Measurements from ENCODE around the gene KCTD19.
A peak's percentile ranks its signal among the peaks of the same experiment; 100 is the strongest.

Gene KCTD19

DNA sequence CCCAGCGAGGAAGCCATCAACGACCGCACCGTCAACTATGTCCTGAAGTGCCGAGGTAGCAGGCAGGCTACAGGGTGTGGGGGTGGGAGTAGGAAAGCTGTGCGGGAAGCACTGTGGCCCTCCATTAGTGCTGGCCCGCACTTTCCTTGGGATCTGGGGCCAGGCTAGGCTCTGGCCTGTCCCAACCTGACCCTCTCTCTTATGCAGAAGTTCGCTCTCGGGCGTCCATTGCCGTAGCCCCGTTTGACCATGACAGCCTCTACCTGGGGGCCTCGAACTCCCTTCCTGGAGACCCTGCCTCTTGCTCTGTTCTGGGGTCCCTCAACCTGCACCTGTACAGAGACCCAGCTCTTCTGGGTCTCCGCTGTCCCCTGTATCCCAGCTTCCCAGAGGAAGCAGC lies 38.6 kb downstream of the KCTD19 start:
- ChIA-PET CTCF (interaction anchor here (1.2 to 5.8 kb wide), 5 partner anchors 9 to 157 kb away, joined by 3 to 46 read pairs (median 4); no protein-coding TSS in a partner anchor), POLR2A (no interaction called here)
- no peak overlapping the region for H3K4me3 ChIP-seq (ENCODE audit: low read depth, low read length)
- TF ChIP-seq, protein P1, sequence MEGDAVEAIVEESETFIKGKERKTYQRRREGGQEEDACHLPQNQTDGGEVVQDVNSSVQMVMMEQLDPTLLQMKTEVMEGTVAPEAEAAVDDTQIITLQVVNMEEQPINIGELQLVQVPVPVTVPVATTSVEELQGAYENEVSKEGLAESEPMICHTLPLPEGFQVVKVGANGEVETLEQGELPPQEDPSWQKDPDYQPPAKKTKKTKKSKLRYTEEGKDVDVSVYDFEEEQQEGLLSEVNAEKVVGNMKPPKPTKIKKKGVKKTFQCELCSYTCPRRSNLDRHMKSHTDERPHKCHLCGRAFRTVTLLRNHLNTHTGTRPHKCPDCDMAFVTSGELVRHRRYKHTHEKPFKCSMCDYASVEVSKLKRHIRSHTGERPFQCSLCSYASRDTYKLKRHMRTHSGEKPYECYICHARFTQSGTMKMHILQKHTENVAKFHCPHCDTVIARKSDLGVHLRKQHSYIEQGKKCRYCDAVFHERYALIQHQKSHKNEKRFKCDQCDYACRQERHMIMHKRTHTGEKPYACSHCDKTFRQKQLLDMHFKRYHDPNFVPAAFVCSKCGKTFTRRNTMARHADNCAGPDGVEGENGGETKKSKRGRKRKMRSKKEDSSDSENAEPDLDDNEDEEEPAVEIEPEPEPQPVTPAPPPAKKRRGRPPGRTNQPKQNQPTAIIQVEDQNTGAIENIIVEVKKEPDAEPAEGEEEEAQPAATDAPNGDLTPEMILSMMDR (IDR thresholded peaks at IDR 0.05; ENCODE audit: insufficient read depth, low read length, missing control alignments): no peak
- DNase-seq (ENCODE audit: low read depth, low spot score): no peak

DNA sequence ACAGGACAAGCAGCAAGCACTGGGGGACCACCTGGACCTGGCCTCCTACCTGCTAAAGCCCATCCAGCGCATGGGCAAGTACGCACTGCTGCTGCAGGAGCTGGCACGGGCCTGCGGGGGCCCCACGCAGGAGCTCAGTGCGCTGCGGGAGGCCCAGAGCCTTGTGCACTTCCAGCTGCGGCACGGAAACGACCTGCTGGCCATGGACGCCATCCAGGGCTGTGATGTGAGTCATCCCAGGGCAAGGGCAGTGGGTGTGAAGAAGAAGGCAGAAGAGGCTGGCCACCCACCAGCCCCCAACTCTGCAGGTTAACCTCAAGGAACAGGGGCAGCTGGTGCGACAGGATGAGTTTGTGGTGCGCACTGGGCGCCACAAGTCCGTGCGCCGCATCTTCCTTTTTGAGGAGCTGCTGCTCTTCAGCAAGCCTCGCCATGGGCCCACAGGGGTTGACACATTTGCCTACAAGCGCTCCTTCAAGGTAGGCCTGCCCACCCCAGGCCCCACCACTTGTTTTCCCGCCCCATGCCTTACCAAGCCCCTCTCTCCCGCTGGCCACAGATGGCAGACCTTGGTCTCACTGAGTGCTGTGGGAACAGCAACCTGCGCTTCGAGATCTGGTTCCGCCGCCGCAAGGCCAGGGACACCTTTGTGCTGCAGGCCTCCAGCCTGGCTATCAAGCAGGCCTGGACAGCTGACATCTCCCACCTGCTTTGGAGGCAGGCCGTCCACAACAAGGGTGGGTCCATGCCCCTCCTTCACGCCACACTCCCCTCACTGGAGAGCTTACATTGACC lies 39.9 kb downstream of the KCTD19 start:
- no peak overlapping the region for H3K4me3 ChIP-seq (ENCODE audit: low read depth, low read length)
- CTCF ChIA-PET: interaction anchor here (1.1 to 5.8 kb wide), 6 partner anchors 9 to 179 kb away, joined by 3 to 46 read pairs (median 4); no protein-coding TSS in a partner anchor
- TF ChIP-seq, protein P1 (IDR thresholded peaks at IDR 0.05; ENCODE audit: insufficient read depth, low read length, missing control alignments): no peak
- POLR2A ChIA-PET: interaction anchor here (0.6 kb wide), 1 partner anchor 68 kb away, joined by 3 read pairs; no protein-coding TSS in a partner anchor
- DNase-seq (ENCODE audit: low read depth, low spot score): no peak

DNA sequence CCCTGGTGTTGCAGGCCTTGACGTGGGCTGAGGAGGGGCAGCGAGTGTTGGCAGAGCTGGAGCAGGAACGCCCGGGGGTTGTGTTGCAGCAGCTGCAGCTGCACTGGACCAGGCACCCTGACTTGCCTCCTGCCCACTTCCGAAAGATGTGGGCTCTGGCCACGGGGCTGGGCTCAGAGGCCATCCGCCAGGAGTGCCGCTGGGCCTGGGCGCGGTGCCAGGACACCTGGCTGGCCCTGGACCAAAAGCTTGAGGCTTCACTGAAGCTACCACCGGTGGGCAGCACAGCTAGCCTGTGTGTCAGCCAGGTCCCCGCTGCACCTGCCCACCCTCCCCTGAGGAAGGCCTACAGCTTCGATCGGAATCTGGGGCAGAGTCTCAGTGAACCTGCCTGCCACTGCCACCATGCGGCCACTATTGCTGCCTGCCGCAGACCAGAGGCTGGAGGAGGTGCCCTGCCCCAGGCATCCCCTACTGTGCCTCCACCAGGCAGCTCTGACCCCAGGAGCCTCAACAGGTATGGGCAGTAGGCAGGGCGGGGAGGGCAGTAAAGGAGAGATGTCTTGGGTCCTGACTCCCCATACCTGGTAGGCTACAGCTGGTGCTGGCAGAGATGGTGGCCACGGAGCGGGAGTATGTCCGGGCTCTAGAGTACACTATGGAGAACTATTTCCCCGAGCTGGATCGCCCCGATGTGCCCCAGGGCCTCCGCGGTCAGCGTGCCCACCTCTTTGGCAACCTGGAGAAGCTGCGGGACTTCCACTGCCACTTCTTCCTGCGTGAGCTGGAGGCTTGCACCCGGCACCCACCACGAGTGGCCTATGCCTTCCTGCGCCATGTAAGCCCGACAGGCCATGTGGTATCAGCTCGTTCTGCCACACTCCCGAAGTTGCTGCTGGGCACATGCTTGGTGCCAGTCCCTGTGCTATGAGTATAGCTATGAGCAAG lies 41.6 kb downstream of the KCTD19 start:
- no peak overlapping the region for H3K4me3 ChIP-seq (ENCODE audit: low read depth, low read length)
- ChIA-PET CTCF (interaction anchor here (0.9 to 5.8 kb wide), 15 partner anchors 10 to 300 kb away, joined by 3 to 46 read pairs (median 3); no protein-coding TSS in a partner anchor), POLR2A (interaction anchor here (0.9 kb wide), 1 partner anchor 26 kb away, joined by 3 read pairs; no protein-coding TSS in a partner anchor)
- TF ChIP-seq, protein P1 (IDR thresholded peaks at IDR 0.05; ENCODE audit: insufficient read depth, low read length, missing control alignments): peak; percentile 60
- DNase-seq (ENCODE audit: low read depth, low spot score): no peak

DNA sequence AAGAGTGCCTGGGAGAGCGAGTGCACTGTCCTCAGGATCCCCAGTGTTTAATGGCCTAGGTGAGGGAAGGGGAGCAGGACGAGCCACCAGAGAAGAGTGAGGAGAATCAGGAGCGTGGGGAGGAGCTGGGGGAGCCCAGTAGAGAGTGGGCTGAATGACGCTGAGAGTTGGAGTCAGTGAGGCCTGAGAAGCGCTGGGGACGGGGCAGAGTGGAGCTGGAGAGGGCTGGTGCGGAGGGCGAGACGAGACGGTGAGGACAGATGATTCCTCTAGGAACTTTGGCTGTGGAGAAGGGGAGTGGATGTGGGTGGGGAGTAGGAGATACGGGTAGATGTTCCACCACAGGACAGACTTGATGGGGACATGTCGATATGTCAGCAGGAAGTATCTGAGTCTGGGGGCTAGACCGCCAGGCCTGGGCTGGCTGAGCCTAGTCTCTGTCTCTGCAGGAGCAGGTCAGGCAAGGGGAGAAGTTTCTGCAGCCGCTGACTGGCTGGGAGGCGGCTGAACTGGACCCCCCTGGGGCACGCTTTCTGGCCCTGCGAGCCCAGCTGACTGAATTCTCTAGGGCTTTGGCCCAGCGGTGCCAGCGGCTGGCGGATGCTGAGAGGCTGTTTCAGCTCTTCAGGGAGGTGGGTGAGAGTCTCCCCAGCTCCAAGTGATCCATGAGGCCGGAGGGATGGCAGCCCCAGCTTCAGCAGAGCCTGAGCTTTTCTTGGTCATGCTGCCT lies 42.5 kb downstream of the KCTD19 start:
- ChIA-PET POLR2A (interaction anchor here (1.0 kb wide), 1 partner anchor 40 kb away, joined by 3 read pairs; no protein-coding TSS in a partner anchor), CTCF (interaction anchor here (1.1 to 5.8 kb wide), 7 partner anchors 11 to 148 kb away, joined by 3 to 46 read pairs (median 8); no protein-coding TSS in a partner anchor)
- H3K4me3 ChIP-seq (ENCODE audit: low read depth, low read length): no peak overlapping the region
- no peak for DNase-seq (ENCODE audit: low read depth, low spot score)
- TF ChIP-seq, protein P1 (IDR thresholded peaks at IDR 0.05; ENCODE audit: insufficient read depth, low read length, missing control alignments): no peak

DNA sequence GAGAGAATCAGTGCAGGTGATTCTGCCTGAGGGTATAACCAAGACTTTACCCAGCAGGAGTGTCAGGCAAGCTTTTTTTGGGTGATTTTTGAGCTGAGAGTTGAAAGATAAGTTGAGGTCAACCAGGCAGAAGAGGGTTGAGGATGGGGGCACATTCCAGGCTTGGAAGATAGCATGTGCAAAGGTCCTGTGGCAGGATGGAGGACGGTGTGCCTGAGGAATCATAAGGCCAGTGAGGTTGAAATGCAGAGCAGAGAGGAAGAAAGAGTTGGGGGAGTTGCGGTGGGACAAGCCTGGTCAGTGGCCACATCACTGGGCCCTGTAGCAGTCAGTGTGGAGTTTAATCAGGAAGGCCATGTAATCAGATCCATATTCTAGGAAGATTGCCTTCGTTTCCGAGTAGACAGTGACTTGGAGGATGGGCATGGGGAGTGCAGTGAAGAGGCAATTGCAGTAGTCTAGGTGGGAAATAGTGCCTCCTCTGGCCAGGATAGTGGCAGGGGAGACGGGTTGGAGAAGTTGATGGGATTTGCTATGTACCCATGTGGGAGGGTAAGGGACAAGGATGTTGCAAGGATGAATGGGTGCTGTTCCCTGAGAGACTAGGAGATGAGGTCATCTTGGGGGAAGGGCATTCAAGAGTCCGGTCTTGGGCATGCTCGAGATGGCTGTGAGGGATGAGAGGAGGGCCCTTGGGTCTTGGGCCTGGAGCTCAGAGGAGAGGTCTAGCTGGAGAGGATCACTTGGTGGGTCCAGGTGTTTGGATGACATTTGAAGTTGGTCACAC lies 43.3 kb downstream of the KCTD19 start:
- ChIA-PET CTCF (interaction anchor here (1.0 to 5.8 kb wide), 6 partner anchors 12 to 238 kb away, joined by 3 to 46 read pairs (median 10); partner anchors contain the start of genes SLC9A5 and ZDHHC1), POLR2A (interaction anchor here (1.0 kb wide), 1 partner anchor 39 kb away, joined by 3 read pairs; no protein-coding TSS in a partner anchor)
- H3K4me3 ChIP-seq (ENCODE audit: low read depth, low read length): no peak overlapping the region
- TF ChIP-seq, protein P1 (IDR thresholded peaks at IDR 0.05; ENCODE audit: insufficient read depth, low read length, missing control alignments): no peak
- no peak for DNase-seq (ENCODE audit: low read depth, low spot score)
